ENCODE measurements around the gene PPP1R14D. TPM values are rescaled to one million over a fixed set of nuclear protein-coding genes. Genes with fewer than 3 reads are reported as not detected.

Gene PPP1R14D
- total RNA-seq, 4 donors from 2014 or later = not detected

- no peak for DNase-seq (ENCODE audit: low spot score in 2 of 2)
- Histone ChIP-seq H3K4me1 (peaks cover 0 to 17% (median 0%) of the 10 kb centered on the region in 4 donors), H3K27me3 (no peaks in the 10 kb centered on the region), H3K4me3 (no peak overlapping the region), H3K27ac (no peak overlapping the region), H3K36me3 (peaks cover 0 to 21% (median 0%) of the 10 kb centered on the region in 3 donors), H3K9me3 (no peaks in the 10 kb centered on the region)
- no peak for TF ChIP-seq EP300 (IDR thresholded peaks at IDR 0.05)
- no peak for TF ChIP-seq POLR2A (IDR thresholded peaks at IDR 0.05)
- no peak for TF ChIP-seq CTCF (IDR thresholded peaks at IDR 0.05)
- 78 to 82% methylated on average over 2 of the region's 2 CpGs for WGBS, 2 donors
Observed at GRCh38 chr15:40796041-40796440, 32.5 kb downstream of the PPP1R14D start.

DNA sequence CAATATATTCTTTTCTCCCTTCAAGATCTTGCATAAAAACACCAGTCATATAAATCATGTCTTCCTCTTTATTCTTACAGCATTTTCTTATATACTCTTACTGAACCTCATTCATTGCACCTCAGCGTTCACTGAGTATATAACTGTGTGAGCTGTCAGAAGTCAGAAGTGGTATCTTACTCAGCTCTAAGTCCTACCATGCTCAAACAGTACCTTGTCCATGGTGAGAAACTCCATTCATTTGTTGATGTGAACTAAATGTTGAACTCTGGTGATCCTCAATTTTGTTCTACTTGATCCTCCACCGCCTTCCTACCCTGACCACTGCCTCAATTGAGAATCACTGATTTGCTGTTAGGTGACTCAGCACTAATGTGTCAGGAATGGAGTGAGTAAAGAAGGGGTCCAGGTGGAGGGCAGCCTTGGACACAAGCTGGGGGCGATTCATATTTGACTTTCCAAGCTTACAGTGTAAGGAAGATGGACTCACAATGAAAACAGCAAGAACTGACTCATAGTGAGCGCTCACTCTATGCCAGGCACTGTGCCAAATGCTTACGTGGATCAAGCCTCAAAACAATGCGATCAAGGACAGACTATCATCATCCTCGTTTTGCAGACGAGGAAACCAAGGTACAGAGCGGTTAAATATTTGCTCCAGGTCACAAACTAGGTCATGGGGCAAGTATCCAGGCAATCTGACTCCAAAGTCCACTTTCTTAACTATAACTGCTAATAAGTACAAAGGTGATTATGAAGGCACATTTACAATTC, 35.1 kb downstream of the PPP1R14D start:
- TF ChIP-seq POLR2A (IDR thresholded peaks at IDR 0.05) (no peak), EP300 (IDR thresholded peaks at IDR 0.05) (no peak), CTCF (IDR thresholded peaks at IDR 0.05) (no peak)
- WGBS, 2 donors = 76 to 81% methylated on average over 9 of the region's 9 CpGs
- no peak overlapping the region for H3K4me3 ChIP-seq
- no peak for DNase-seq (ENCODE audit: low spot score in 2 of 2)
- no peaks in the 10 kb centered on the region for H3K27me3 ChIP-seq
- peaks cover 0 to 16% (median 0%) of the 10 kb centered on the region in 3 donors for H3K36me3 ChIP-seq
- H3K9me3 ChIP-seq = no peaks in the 10 kb centered on the region
- H3K27ac ChIP-seq = no peak overlapping the region
- H3K4me1 ChIP-seq = peaks cover 0 to 23% (median 0%) of the 10 kb centered on the region in 4 donors

- TF ChIP-seq EP300 (IDR thresholded peaks at IDR 0.05) = no peak
- no peak for TF ChIP-seq CTCF (IDR thresholded peaks at IDR 0.05)
- TF ChIP-seq POLR2A (IDR thresholded peaks at IDR 0.05) = no peak
- peaks cover 0 to 16% (median 0%) of the 10 kb centered on the region in 3 donors for H3K36me3 ChIP-seq
- DNase-seq (ENCODE audit: low spot score in 2 of 2) = no peak
- WGBS, 2 donors = 97 to 100% methylated on average over 3 of the region's 3 CpGs
- no peaks in the 10 kb centered on the region for H3K27me3 ChIP-seq
- no peaks in the 10 kb centered on the region for H3K9me3 ChIP-seq
- H3K4me1 ChIP-seq = peaks cover 0 to 31% (median 3%) of the 10 kb centered on the region in 4 donors
- H3K4me3 ChIP-seq = no peak overlapping the region
- H3K27ac ChIP-seq = no peak overlapping the region
Observed at GRCh38 chr15:40792394-40792793, 36.1 kb downstream of the PPP1R14D start.

DNA sequence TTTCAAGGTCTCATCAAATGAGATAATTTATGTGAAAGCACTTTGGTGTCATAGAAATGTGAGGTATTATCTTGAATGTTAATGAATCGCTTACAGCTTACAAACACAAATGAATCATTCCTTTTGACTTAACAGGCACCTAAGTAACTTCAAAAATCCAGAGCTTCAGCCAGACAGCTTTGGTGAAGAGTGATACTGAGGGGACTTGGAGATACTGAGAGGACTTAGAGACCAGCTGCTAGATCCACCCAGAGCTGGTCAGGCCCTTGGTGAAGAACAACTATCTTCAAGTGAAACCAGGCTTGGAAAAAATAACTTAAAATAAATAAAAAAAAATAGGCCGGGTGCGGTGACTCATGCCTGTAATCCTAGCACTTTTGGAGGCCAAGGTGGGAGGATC, 37.8 kb downstream of the PPP1R14D start:
- no peak overlapping the region for H3K27ac ChIP-seq
- H3K4me3 ChIP-seq = no peak overlapping the region
- H3K36me3 ChIP-seq = peaks cover 0 to 16% (median 0%) of the 10 kb centered on the region in 3 donors
- H3K4me1 ChIP-seq = peaks cover 0 to 36% (median 6%) of the 10 kb centered on the region in 4 donors
- TF ChIP-seq CTCF (IDR thresholded peaks at IDR 0.05) (no peak), EP300 (IDR thresholded peaks at IDR 0.05) (no peak), POLR2A (IDR thresholded peaks at IDR 0.05) (no peak)
- no peaks in the 10 kb centered on the region for H3K27me3 ChIP-seq
- H3K9me3 ChIP-seq = no peaks in the 10 kb centered on the region
- WGBS, 2 donors = 84 to 89% methylated on average over 3 of the region's 3 CpGs
- no peak for DNase-seq (ENCODE audit: low spot score in 2 of 2)

- H3K4me3 ChIP-seq = no peak overlapping the region
- 93 to 94% methylated on average over 8 of the region's 8 CpGs for WGBS, 2 donors
- DNase-seq (ENCODE audit: low spot score in 2 of 2) = no peak
Observed at GRCh38 chr15:40789999-40790398, 38.5 kb downstream of the PPP1R14D start.

More at GRCh38 chr15:40789999-40790398, 38.5 kb downstream of the PPP1R14D start:
- TF ChIP-seq EP300 (IDR thresholded peaks at IDR 0.05) (no peak), CTCF (IDR thresholded peaks at IDR 0.05) (no peak), POLR2A (IDR thresholded peaks at IDR 0.05) (no peak)
- Histone ChIP-seq H3K4me1 (peaks cover 0 to 30% (median 6%) of the 10 kb centered on the region in 4 donors), H3K9me3 (no peaks in the 10 kb centered on the region), H3K36me3 (peaks cover 0 to 16% (median 0%) of the 10 kb centered on the region in 3 donors), H3K27ac (no peak overlapping the region), H3K27me3 (no peaks in the 10 kb centered on the region)
